HL-60 (cell line): ENCODE data around the gene ATP11A.

ENCODE experiments used
- CTCF ChIP-seq: IDR thresholded peaks from one replicate; pipeline ENCODE4 v1.5.1; 2011; ENCODE audit warnings: low read length, control low read depth, inconsistent platforms; ENCODE audit not compliant: insufficient read depth
- GABPA ChIP-seq: IDR thresholded peaks from 2 replicates; pipeline ENCODE4 v1.6.1; 2012; ENCODE audit warnings: low read depth
- POLR2AphosphoS5 ChIP-seq: IDR thresholded peaks from 2 replicates; pipeline ENCODE4 v1.6.1; 2012; ENCODE audit warnings: low read depth
- REST ChIP-seq: IDR thresholded peaks from 2 replicates; pipeline ENCODE4 v1.6.1; 2012; ENCODE audit warnings: low read depth; ENCODE audit not compliant: insufficient replicate concordance
- SPI1 ChIP-seq: IDR thresholded peaks from 2 replicates; pipeline ENCODE4 v1.6.1; 2012; ENCODE audit warnings: low read depth, mild to moderate bottlenecking, borderline replicate concordance

- TF ChIP-seq CTCF (no peak), POLR2AphosphoS5 (no peak), REST (no peak), GABPA (no peak), SPI1 (no peak)
Measured at GRCh38 chr13:112670864-112671263, 19.0 kb upstream of the ATP11A start.
